GM18520 (cell line): ENCODE results near the gene EPHB2.
"Not testable (repeated sequence)": the region's sequence is repeated elsewhere in the genome, so short reads cannot be mapped to it uniquely, and the experiment has no call there.

Experiments
- ATAC-seq: cut with Tn5 transposase; IDR thresholded peaks from one replicate; pipeline ENCODE4 v1.9.1; 2021; ENCODE audit not compliant: unreplicated experiment

EPHB2 gene

DNA sequence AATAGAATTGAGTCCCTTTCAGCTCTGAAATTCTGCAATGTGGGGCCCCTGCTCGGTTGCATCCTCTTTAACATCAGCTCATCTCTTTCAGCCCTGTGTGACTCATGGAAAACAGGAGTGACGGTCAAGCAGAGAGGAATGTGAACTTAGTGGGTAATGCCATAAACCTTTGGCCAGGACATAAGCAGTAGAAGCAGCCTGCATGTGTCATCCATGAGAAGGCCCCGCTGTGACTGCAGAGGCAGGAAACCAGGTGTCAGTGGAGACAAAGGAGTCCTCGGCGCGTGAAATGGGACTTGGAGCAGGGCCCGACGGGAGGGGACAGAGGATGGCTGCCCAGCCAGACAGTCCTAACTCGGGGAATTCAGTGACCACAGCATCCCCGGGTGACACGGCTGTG, 21.1 kb upstream of the EPHB2 start:
- ATAC-seq: no peak

DNA sequence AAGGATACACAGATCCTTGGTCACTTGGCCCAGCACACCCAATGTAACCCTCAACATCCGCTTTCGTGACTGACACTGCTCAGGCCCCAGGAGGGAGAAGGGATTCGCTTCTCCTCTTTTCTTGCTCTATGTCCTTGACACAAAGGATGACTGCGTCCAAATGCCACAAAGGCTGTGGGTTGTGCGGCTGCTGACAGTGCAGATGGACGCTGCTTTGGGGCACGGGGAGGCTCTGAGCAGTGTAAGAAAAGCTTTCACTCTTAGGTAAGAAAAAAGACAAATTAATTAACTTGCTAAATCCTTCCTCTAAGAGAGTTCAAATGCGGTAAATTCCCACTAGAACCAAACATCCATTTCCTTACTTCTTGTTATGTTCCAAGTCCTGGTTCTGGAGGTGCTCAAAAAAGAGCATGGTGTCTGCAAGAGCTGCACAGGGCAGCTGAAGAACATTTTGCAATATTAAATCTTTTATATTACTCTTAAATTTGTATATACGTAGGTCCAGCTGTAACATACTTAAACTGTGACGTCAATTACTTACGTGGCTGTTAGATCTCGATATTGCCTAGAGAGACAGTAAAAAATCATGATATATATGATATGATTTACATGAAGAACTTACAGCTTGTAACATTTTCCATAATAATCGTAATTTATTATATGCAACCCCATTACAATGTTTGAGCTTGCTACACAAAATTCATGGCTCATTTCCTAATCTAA, 19.4 kb upstream of the EPHB2 start:
- ATAC-seq: no peak

DNA sequence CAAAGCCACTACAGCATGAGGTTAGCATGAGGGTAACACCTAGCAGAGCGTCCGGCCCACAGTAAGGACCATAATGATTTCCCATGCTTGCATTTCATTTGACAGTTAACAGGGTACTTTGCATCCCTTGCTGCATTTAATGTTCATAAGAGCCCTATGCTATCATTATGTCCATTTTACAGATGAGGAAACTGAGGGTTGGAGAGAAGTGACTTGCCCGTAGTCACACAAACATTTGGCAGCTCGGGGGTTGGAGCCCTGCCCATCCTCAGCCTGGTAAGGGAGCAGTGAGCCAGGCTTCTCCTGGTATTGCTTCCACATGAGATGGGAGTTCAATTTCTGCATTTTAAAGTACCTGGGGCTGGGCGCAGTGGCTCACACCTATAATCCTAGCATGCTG, 16.5 kb upstream of the EPHB2 start:
- ATAC-seq: no peak

DNA sequence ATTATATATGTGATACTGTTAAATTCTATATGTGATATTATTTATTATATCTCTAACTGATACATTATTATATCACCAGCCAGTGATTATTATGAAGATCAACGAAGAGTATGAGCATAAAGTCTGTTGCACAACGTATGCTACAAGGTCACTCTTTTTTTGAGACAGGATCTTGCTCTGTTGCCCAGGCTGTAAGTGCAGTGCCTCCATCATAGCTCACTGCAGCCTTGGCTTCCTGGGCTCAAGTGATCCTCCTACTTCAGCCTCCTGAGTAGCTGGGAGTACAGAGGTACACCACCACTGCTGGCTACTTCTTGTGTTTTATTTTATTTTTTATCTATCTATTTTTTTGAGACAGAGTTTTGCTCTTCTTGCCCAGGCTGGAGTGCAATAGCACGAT, 14.0 kb upstream of the EPHB2 start:
- ATAC-seq: no peak

DNA sequence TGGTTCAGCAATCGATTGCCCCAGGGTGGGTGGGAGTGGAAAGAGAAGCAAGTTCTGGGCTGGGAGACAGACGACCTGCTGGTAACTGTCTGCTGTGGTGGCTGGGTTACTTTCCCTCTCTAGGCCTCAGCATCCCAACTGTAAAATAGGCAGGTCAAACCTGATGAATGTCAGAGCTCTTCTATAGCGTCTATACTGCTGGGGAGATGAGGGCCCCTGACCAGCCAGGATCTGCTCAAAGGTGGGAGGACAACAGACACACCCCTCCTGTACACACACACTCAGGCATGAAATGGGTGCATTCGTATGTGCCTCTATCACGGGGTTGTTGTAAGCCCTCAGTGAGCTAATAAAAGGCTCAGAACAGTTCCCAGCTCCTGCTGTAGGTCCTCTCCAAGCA, 12.7 kb upstream of the EPHB2 start:
- no peak for ATAC-seq

DNA sequence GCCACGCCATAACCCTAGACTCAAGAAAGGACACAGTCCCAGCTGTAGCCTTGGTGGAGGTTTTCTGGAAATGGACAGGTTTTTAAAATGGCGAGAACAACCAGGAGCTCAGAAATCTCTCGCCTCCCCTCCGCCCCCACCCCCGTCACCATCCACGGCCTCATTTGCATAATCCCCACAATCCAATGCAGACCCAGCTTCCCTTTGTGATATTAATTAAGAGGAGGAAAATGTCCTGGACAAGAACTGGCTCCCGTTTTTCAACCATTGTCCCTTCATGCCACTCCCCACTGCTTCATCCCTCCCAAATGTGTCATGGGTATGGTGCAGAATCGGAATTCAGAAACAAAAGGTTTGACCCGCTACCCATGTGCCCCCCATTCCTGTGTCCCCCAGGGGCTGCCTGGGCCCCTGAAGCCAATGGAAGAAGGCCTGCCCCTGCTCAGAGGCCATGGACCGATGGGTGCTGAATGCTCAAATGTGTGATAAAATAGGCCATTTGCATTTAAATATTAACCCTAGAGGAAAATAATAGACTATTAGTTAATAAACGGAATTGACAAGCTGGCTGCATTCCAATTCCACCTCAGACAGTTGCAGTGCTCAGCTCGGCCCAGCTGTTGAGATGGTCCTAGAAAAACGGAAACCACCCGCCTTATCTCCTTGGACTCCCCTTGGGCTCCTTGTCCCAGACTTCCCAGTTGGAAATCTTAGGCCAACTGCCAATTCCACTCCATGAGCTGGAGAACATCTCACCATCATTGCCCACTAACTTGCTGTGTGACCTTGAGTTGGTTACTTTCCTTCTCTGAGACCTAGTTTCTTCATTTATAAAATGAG, 10.7 kb upstream of the EPHB2 start:
- no peak for ATAC-seq

DNA sequence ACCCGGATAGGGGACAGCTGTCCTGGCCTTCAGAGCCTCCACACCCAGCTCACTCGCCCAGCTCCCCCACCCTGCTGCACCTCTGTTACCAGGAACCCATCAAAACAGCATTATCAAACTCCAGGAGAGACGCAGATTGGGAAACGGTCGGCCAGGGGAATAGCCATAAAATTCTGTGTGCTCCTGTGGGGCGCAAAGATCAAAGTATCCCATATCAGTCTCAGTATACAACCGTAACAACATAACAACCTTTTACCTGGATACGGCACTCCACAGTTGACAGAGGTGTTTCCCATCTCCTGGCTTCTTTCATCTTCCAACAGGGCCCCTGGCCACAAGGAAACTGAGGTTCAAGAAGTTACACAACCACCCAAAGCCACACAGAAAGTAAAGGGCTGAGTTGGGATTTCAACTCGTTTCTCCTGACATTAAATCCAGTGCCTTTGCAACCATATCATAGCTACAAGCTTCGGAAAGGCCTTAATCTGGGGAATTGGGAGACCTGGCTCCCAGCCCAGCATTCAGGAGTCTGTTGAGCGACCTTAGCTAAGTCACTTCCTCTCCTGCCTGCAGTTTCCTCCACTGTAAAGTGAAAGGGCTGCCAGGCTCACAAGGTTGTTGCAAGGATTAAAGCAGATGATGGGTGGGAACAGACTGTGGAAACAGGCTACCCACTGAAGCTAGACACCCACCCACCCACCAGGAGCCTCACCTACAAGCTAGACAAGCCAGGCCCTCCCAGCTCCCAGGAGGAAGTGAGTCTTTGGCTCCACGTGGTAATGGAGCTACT, 8.1 kb upstream of the EPHB2 start:
- no peak for ATAC-seq

DNA sequence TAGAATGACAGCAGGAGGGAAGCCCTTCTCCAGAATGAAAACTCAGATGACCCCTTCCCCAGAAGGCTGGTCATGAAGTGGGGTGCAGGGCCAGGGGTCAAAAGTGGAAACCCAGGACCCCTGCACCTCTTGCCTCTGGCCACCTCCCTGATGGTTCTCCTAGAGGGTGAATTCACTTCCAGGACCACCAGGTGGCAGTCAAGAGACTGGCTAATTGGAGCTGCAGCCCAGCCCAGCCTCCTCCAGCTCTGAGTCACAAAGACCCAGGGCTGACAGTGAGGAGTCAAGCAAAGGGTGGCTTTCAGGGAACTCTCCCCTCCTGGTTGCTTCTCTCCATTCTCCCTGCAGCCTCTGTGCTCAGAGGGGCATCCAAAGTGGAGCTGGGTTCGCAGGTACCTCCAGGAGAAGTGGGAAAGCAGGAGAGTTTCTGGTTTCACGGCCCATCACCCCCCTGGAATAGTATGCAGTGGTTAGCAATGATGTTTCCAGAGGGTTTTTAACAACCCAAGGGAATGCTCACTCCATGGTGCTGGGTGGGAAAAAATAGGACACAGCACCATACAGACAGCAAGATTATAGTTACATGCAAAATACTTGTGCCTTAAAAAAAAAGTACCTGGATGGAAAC, 6.1 kb upstream of the EPHB2 start:
- peak; percentile 53 for ATAC-seq

DNA sequence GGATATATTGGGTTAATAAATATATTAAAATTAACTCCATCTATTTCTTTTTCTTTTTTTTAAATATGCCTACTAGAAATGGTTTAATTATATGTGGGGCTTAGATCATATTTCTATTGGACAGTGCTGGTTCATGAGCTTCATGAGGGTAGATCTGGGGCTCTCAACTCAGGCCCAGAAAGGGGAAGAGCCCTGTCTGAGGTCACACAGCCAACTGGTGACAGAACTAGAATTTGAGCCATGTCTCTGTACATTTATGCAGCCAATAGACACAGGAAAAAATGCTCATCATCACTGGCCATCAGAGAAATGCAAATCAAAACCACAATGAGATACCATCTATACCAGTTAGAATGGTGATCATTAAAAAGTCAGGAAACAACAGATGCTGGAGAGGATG, 5.1 kb upstream of the EPHB2 start:
- no peak for ATAC-seq

DNA sequence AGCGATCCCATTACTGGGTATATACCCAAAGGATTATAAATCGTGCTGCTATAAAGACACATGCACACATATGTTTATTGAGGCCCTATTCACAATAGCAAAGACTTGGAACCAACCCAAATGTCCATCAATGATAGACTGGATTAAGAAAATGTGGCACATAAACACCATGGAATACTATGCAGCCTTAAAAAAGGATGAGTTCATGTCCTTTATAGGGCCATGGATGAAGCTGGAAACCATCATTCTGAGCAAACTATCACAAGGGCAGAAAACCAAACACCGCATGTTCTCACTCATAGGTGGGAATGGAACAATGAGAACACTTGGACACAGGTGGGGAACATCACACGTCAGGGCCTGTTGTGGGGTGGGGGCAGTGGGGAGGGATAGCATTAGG, 4.5 kb upstream of the EPHB2 start:
- ATAC-seq: not testable (repeated sequence)

DNA sequence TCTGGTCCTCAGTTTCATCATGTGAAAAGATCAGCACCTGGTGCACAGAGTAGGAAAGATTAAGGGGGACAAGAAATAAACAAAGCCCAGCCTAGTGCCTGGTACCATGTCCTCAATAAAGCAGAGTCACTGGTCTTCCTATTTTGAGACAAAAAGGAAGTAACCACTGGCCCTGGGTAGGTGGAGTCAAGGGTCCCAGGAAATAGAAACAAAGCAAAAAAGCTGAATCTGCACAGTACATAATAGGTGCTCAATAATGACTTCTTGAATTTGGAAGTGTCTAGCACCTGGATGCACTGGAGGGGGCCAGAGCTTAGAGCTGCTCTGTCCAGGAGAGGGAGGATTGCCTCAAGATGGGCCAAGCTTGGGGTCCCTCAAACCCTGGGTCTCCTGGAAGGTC, 1.9 kb upstream of the EPHB2 start:
- no peak for ATAC-seq

DNA sequence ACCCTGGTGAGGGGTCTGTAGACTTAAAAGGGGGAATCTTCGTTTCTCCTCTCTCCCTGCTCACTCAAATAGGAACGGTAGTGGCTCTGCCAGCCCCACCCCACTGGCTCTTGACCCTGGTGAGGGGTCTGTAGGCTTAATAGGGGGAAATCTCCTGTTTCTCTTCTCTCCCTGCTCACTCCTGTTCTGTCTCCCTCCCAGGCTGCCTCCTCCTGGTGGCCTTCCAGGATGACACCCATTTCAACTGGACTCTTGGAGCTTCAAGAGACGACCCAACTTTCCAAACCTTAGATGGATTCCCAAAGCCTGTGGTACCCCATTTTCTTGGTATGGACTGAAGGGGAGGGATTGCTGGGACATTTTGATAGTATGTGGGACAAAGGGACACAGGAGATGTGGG, 1.4 kb upstream of the EPHB2 start:
- no peak for ATAC-seq

DNA sequence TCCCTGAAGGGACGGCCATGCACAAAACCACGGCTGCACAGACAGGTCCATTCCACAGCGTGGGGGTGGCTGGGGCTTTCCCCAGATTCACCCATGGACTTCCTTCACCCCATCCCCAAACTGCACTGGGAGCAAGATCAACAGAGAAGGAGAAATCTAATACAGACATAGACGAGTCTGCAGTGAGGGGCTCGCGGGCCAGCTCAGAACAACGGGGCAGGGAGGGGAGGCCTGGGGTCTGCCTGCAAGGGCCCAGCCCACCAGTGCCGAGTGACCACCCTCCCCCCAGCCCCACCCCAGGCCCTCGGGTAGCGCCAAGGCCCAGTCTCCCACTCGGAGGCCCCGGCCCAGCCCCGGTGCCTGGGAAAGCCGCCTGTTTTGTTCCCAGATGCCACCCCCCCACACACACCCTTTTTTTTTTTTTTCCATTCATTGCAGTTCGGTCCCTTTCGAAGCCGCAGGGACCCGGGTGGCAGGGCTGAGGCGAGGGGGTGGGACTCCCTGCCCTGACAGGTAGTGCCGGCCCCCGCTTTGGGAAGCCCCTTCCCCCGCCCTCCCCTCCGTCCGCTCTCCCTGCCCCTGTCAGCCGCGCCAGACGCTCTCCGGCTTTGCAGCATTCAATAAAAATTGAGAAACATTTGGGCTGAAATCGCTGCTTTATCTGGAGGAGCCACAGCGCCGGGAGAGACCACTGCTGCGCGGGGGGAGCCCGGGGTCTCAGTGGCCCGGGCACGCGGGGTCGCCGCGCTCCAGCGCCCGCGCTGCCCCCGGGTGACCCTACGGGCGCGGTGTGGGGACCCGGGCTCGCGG, 543 bp upstream of the EPHB2 start:
- ATAC-seq: no peak

DNA sequence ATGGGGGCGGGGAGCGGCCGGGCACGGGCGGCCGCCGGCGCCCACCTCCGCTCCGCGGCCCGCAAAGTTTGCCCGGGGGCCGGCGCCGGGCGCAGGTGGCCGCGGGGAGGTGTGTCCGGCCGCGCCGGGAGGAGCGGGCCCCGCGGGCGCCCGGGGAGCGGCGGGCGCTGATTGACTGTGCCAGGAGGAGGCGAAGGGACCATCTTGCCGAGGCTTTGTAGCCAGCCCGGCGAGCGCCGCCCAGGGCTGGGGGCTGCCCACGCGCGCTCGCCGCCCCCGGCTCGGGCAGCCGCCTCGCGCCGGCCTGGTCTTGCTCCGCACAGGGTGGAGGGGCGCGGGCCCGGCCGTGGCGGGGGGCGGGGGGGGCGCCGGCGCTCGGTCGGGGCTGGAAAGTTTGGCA, 432 bp downstream of the EPHB2 start:
- ATAC-seq: no peak

DNA sequence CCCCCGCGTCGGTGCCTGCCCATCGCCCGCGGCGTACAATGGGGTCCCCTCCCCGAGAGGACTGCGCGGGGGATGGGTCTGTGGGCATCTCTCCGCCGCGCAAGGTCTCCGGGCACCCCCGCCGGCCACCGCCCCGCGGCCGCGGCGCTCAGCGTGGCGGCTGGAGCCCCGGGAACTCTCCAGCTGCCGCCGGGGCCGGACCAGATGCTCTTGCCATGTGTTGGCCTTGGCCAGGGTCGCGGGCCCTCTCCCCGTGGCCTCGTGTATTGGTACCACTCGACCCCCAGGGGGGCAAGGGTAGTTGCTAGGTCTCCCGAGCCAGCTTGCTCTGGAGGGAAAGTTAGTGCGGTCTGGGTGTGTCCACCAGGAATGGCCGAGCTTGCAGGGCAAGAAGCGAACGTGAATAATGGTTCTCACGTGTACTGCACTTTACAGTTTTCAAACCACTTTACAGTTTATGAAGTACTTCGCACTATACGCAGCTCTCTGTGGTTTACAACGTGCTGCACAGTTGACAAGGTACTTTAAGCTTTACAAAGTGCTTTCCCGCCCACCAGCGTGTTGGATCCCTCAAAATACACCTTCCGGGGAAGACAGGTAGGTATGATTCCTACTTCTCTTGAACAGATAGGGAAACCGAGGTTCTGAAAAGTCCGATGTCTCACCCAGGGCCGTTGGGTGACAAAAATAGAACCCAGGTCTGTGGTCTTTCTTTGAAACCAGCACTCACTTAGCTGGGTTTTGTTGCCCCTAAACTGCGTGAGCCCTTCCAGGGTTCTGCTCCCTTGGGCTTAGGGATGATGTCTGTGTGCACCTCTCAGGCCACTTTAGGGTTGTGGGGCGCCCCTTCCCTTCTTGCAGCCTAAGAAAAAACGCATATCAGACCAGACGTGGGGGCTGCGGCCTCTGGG, 1.2 kb downstream of the EPHB2 start:
- no peak for ATAC-seq

DNA sequence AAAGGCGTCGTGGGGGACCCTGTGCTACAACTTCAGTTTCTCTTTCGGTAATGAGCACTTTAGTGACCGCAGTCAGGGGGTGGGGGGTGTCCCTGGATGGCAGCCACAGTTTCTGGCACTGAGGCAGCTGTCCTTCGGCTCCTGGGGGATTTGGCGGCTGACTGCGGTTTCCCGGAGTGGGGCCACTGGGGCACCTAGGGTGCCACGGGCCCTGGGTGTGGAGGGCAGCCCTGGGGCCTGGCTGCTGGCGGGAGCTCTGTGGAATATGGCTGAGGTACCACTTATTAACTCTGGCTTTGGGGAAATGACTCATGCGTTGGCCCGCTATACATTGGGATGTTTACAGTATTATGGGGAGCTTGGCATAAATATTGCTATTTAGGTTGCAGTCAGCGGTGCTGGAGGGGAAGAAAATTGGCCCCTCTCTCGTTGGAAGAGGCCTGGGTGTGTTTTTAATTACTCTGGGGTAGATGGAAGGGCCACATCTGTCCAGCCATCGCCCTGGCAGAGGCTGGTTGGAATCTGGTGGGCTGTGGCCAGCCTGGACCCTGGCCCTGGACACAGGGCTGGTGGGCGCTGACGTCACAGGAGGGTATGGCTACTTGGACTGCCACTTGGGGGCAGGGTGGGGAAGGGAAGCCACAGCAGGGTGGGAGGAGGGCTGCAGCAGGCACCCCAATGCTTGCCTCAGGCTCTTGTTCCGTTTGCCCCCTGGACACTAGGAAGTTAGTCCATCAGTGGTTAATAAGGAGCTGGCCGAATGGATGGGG, 2.0 kb downstream of the EPHB2 start:
- no peak for ATAC-seq

DNA sequence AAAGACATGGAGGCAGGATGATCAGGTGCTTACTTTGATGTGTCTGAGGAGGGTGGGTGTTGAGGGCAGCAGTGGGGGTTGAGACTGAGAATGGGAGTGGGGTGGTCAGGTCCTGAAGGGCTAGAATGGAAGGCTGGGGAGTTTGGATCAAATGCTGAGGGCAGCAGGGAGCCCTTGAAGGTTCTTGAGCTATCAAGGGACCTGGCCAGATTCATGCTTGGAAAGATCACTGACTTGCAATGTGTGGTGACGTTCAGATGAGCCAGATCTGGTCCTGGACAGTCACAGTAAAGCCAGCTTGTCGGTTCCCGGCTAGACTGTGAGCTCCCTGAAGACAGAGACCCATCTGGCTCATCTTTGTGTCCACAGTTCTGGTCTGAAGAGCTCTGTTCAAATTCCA, 3.8 kb downstream of the EPHB2 start:
- no peak for ATAC-seq

DNA sequence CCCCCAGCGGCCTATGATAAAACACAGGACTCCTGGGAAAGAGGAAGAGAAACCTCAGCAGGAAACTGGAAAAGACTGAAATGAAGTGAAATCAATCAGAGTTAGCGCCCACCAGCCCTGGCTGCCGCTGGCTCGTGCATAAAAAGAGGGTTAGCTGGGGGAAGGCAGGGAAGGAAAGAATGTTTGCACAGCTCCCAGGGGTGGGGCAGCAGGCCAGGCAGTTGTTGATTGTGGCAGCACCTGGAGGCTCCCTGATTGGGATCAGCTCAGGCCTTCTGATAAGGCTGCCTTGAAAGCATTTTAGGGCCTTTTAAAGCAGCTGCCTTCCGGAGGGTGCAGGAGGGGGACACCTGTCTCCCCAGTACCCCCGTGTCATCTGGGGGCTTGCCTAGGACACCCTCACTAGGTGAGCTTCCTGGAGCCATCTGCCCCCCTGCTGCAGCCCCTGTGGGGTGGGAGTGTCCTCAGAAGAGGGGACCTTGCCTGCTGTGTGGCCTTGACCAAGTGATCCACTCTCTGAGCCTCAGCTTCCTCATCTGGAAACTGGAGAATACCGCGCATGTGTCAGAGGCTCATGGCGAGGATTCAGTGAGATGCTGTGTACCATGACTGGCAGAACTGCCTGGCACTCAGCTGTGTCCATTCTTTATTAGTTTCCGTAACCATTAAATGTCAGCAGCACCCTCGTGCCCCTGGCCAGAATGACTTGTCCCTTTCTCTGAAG, 6.6 kb downstream of the EPHB2 start:
- no peak for ATAC-seq
